VCaP (cell line): Measurements from ENCODE around the gene ZNF121.
"Not testable (repeated sequence)": the region's sequence is repeated elsewhere in the genome, so short reads cannot be mapped to it uniquely, and the experiment has no call there.

Source experiments
- H3K27ac ChIP-seq: fragments of 450-650 bp; 2 replicates; pipeline ENCODE4 v1.5.1; 2017
- TF ChIP-seq, protein P1 (sequence below): fragments of 450-650 bp; conservative IDR thresholded peaks from 2 replicates; pipeline ENCODE4 v1.5.1; 2017; ENCODE audit warnings: mild to moderate bottlenecking, moderate library complexity

Gene ZNF121

GRCh38 chr19:9565900-9566705 lies 18.2 kb downstream of the ZNF121 start:
- TF ChIP-seq, protein P1, sequence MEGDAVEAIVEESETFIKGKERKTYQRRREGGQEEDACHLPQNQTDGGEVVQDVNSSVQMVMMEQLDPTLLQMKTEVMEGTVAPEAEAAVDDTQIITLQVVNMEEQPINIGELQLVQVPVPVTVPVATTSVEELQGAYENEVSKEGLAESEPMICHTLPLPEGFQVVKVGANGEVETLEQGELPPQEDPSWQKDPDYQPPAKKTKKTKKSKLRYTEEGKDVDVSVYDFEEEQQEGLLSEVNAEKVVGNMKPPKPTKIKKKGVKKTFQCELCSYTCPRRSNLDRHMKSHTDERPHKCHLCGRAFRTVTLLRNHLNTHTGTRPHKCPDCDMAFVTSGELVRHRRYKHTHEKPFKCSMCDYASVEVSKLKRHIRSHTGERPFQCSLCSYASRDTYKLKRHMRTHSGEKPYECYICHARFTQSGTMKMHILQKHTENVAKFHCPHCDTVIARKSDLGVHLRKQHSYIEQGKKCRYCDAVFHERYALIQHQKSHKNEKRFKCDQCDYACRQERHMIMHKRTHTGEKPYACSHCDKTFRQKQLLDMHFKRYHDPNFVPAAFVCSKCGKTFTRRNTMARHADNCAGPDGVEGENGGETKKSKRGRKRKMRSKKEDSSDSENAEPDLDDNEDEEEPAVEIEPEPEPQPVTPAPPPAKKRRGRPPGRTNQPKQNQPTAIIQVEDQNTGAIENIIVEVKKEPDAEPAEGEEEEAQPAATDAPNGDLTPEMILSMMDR: no peak
- no peak overlapping the region for H3K27ac ChIP-seq

- no peak overlapping the region for H3K27ac ChIP-seq
- TF ChIP-seq, protein P1: no peak
Measured at GRCh38 chr19:9552536-9553274, 31.6 kb downstream of the ZNF121 start.

GRCh38 chr19:9547870-9548269 lies 36.4 kb downstream of the ZNF121 start:
- TF ChIP-seq, protein P1: no peak
- H3K27ac ChIP-seq: no peak overlapping the region

- H3K27ac ChIP-seq: not testable (repeated sequence)
Measured at GRCh38 chr19:9541281-9541680, 43.0 kb downstream of the ZNF121 start.

DNA sequence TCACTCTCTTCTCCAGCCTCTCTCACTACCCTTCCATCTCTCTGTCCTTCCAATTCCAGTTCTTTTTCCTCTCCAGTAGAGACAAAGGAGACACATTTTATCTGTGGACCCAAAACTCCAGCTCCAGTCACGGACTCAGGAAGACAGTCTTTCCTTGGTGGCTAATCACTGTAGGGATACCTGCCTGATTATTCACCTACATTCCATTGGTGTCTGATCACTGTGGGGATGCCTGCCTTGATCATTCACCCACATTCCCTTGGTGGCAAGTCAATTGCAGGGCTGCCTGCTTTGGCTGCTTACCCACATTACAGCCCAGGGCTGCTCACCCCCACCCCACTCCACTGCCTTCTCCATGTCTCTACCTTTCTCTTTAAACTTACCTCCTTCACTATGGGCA lies 44.4 kb downstream of the ZNF121 start:
- not testable (repeated sequence) for H3K27ac ChIP-seq

DNA sequence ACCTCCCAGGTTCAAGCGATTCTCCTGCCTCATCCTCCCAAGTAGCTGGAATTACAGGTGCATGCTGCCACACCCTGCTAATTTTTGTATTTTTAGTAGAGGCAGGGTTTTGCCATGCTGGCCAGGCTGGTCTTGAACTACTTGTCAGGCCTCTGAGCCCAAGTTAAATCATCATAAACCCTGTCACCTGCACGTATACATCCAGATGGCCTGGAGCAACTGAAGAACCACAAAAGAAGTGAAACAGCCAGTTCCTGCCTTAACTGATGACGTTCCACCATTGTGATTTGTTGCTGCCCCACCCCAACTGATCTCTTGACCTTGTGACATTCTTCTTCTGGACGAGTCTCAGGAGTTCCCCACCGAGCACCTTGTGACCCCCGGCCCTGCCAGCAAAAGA lies 45.1 kb downstream of the ZNF121 start:
- H3K27ac ChIP-seq: peak overlapping the region; percentile 87

DNA sequence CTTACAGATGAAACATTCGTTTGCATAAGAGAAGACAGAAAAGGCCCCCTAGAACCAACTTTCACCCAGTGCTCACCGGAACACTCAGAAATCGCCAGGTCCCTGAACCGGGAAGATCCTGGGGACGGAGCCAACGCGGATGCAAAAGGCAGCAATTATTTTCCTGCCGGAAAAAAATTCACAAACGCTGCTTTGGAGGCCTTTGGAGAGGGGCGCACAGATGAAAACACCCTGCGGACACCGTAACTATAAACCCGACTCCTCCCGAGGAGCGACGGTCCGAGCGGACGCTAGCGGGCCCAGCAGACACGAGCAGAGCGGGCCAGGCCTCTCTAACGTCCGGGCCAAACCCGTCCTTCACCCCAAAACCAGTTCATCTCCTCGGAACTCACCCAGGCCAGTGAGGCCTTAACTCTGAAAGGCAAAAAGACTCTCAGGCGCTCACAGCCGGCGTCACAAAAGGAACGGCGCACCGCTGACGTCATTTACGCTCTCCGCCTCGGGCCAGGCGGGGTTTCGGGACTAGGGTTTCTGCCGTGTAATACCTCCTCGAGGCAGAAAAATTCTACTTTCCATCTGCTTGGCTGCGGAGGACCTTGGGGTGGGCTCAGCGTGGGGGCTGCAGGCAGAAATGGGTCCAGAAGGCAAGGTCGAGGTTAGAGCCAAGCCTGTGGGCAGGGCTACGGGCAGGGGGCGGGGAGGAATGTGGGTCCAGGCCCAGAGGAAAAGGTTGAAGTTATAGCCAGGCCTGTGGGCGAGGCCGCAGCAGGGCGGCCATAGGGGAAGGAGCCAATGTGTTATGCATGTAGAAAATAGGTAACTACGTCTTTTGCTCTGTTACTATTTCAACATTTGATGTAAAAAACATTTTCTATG lies 45.9 kb downstream of the ZNF121 start, which contains the start of gene ZNF426:
ZNF426 (minus strand) TSS at position 463 of the 876 bp plus-strand sequence. CDS start 2,413 bp downstream, outside the sequence.
- peak within 1 kb of the TSS; percentile 87 for H3K27ac ChIP-seq
- TF ChIP-seq, protein P1: no peak

DNA sequence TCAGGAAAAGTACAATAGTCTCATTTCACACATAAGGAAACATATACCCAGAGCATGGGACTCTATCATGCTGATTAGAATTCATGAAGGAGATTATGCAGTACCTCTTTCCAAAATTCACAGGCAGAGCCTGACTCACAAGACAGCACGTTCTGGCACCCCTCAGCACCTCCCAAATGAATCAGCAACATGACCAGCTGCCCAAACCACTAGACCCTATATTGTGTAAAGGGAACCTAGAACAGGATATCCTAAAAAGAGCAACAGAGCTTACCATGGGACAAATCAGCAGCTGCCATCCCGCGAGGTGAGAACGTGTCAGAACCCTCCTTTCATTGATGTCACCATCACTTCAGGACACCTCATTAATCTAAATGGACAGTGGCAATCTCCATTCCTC lies 48.4 kb downstream of the ZNF121 start:
- no peak overlapping the region for H3K27ac ChIP-seq
- TF ChIP-seq, protein P1: no peak
